GM12878 (cell line): ENCODE data around the gene DAB2IP.

Experiments
- BCLAF1 ChIP-seq: fragments of 450-650 bp; IDR thresholded peaks from 2 replicates; pipeline ENCODE4 v1.6.1; 2017; ENCODE audit warnings: antibody characterized with exemption, mild to moderate bottlenecking, moderate library complexity
- CBX3 ChIP-seq: fragments of 200-600 bp; sonication (generic); IDR thresholded peaks from 2 replicates; pipeline ENCODE4 v1.6.1; 2016; ENCODE audit warnings: low read depth, borderline replicate concordance
- JUNB ChIP-seq: IDR thresholded peaks from 2 replicates; pipeline ENCODE4 v1.6.1; 2016; ENCODE audit warnings: antibody characterized with exemption, mild to moderate bottlenecking
- MYB ChIP-seq: fragments of 150-350 bp; IDR thresholded peaks from 2 replicates; pipeline ENCODE4 v1.6.1; 2014; ENCODE audit warnings: mild to moderate bottlenecking, low read depth, low read length, borderline replicate concordance

- TF ChIP-seq JUNB (no peak), MYB (no peak), BCLAF1 (no peak), CBX3 (no peak)
Measured at GRCh38 chr9:121771851-121772599, 120.6 kb downstream of the DAB2IP start.
